Measurements from ENCODE around the gene LYZL4.

Gene LYZL4

DNA sequence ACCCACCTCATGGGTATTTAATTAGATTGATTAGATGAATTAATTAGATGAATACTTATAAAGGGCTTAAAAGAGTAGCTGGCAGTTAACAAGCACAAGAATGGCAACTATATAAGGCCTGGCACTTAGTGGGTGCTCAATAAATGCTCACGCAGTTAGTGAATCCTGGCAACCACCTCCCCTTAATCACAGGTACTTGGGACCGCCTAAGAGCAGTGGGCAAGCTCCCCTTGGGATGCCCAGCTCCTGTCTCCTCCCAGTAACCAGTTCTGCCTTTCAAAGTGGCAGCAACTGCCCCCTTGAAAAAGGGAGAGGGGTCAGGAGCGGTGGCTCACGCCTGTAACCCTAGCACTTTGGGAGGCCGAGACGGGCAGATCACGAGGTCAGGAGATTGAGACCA lies 4.6 kb downstream of the LYZL4 start:
- no peaks in the 10 kb centered on the region for H4K20me1 ChIP-seq (ENCODE audit: insufficient read depth, low read length)
- ATAC-seq (ENCODE audit: insufficient read depth, low read depth) = no peak
- no peak overlapping the region for H3K4me3 ChIP-seq (ENCODE audit: low read depth in 1 of 2, low read length in 2 of 2)
- DNase-seq = no peak
- no peak overlapping the region for H3K9ac ChIP-seq (ENCODE audit: low read depth, low read length)
- TF ChIP-seq EZH2 (IDR thresholded peaks at IDR 0.05; ENCODE audit: borderline replicate concordance, low read depth, low read length, severe bottlenecking) (no peak), CTCF (IDR thresholded peaks at IDR 0.05; ENCODE audit: borderline replicate concordance, extremely low read depth, low read length, poor library complexity, severe bottlenecking) (no peak)
- no peaks in the 10 kb centered on the region for H3K9me3 ChIP-seq (ENCODE audit: insufficient read depth, low read length, severe bottlenecking)
- no peak overlapping the region for H2AFZ ChIP-seq (ENCODE audit: low read depth, low read length)
- no peaks in the 10 kb centered on the region for H3K36me3 ChIP-seq (ENCODE audit: insufficient read depth, low read length)
- H3K4me1 ChIP-seq (ENCODE audit: insufficient read depth, low read length) = no peaks in the 10 kb centered on the region
- H3K79me2 ChIP-seq (ENCODE audit: insufficient read depth, low read length) = no peaks in the 10 kb centered on the region
- H3K27me3 ChIP-seq (ENCODE audit: insufficient read depth, low read length, poor library complexity) = no peaks in the 10 kb centered on the region
- no peak overlapping the region for H3K4me2 ChIP-seq (ENCODE audit: insufficient read depth, low read length)
- H3K27ac ChIP-seq (ENCODE audit: low read length) = no peak overlapping the region

- TF ChIP-seq EZH2 (IDR thresholded peaks at IDR 0.05; ENCODE audit: borderline replicate concordance, low read depth, low read length, severe bottlenecking) = no peak
- no peak for TF ChIP-seq CTCF (IDR thresholded peaks at IDR 0.05; ENCODE audit: borderline replicate concordance, extremely low read depth, low read length, poor library complexity, severe bottlenecking)
- ATAC-seq (ENCODE audit: insufficient read depth, low read depth) = no peak
Observed at GRCh38 chr3:42403737-42404136, 6.7 kb downstream of the LYZL4 start.

DNA sequence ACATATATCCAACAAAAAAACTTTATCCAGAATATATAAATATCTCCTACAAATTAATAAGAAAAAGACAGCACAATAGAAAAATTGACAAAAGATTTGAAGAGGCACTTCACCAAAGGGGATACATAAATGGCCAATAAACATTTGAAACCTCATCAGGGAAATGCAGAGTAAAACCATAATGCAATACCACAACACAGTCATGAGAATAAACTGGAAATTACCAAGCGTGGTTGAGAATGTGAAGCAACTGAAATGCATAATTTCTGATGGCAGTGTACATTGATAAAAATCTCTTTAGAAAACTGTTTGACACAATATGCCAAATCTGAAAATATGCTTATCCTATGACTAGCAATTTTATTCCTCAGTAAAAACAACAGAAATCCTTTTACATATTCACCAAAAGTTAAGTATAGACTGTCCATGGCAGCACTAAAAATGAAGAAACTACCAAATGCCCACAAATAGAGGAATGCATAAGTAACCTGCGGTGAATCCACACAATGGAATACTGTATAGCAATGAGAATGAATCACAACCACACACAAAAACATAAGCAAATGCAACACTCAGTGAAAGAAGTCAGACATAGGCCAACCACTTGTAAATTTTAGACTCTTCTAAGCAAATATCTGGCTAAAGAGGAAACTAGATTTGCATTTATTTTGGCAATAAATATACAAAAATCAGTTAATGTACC lies 7.9 kb downstream of the LYZL4 start:
- no peak for DNase-seq
- Histone ChIP-seq H3K4me3 (ENCODE audit: low read depth in 1 of 2, low read length in 2 of 2) (no peak overlapping the region), H3K27me3 (ENCODE audit: insufficient read depth, low read length, poor library complexity) (no peaks in the 10 kb centered on the region), H3K27ac (ENCODE audit: low read length) (no peak overlapping the region), H3K9ac (ENCODE audit: low read depth, low read length) (no peak overlapping the region), H2AFZ (ENCODE audit: low read depth, low read length) (no peak overlapping the region), H3K4me1 (ENCODE audit: insufficient read depth, low read length) (no peaks in the 10 kb centered on the region), H3K4me2 (ENCODE audit: insufficient read depth, low read length) (no peak overlapping the region), H3K9me3 (ENCODE audit: insufficient read depth, low read length, severe bottlenecking) (no peaks in the 10 kb centered on the region), H3K79me2 (ENCODE audit: insufficient read depth, low read length) (no peaks in the 10 kb centered on the region), H3K36me3 (ENCODE audit: insufficient read depth, low read length) (no peaks in the 10 kb centered on the region), H4K20me1 (ENCODE audit: insufficient read depth, low read length) (no peaks in the 10 kb centered on the region)
- no peak for ATAC-seq (ENCODE audit: insufficient read depth, low read depth)
- no peak for TF ChIP-seq EZH2 (IDR thresholded peaks at IDR 0.05; ENCODE audit: borderline replicate concordance, low read depth, low read length, severe bottlenecking)
- TF ChIP-seq CTCF (IDR thresholded peaks at IDR 0.05; ENCODE audit: borderline replicate concordance, extremely low read depth, low read length, poor library complexity, severe bottlenecking) = no peak

More at GRCh38 chr3:42403737-42404136, 6.7 kb downstream of the LYZL4 start:
- Histone ChIP-seq H3K27ac (ENCODE audit: low read length) (no peak overlapping the region), H3K4me2 (ENCODE audit: insufficient read depth, low read length) (no peak overlapping the region), H4K20me1 (ENCODE audit: insufficient read depth, low read length) (no peaks in the 10 kb centered on the region), H3K9me3 (ENCODE audit: insufficient read depth, low read length, severe bottlenecking) (no peaks in the 10 kb centered on the region), H3K36me3 (ENCODE audit: insufficient read depth, low read length) (no peaks in the 10 kb centered on the region), H3K9ac (ENCODE audit: low read depth, low read length) (no peak overlapping the region), H3K4me3 (ENCODE audit: low read depth in 1 of 2, low read length in 2 of 2) (no peak overlapping the region), H3K4me1 (ENCODE audit: insufficient read depth, low read length) (no peaks in the 10 kb centered on the region), H3K79me2 (ENCODE audit: insufficient read depth, low read length) (no peaks in the 10 kb centered on the region), H2AFZ (ENCODE audit: low read depth, low read length) (no peak overlapping the region), H3K27me3 (ENCODE audit: insufficient read depth, low read length, poor library complexity) (no peaks in the 10 kb centered on the region)
- DNase-seq = no peak

Data from DND-41 (cell line).